Spleen (tissue), 7 donors: ENCODE results near the gene DDRGK1.

Source experiments
- POLR2A ChIP-seq, 3 donors: fragments of 450-650 bp; IDR thresholded peaks; one replicate each; pipeline ENCODE4 v1.5.1; 2017; ENCODE audit warnings: antibody characterized with exemption in 3 of 3, mild to moderate bottlenecking in 1 of 3
- TF ChIP-seq, protein P1 (sequence below), 11 experiments: fragments of 200-600 bp in 7 of 11; fragments of 450-650 bp in 4 of 11; sonication (generic) in 4 of 11; IDR thresholded peaks in 8 of 11; conservative IDR thresholded peaks in 3 of 11; 1 replicate in 7 of 11; 2 replicates in 4 of 11; pipeline versions ENCODE4 v1.4.0 to v1.8.0; 2016 to 2021; ENCODE audit warnings: antibody characterized with exemption in 11 of 11, inconsistent platforms in 4 of 11, mild to moderate bottlenecking in 1 of 11
- donor health status: DM: no; HTN: no; CAD: no; lungs with moderate emphysema.
- donor health status: DM: no; HTN: no; CAD: no.
- donor health status: DM: no; HTN: no; CAD: no.

DNA sequence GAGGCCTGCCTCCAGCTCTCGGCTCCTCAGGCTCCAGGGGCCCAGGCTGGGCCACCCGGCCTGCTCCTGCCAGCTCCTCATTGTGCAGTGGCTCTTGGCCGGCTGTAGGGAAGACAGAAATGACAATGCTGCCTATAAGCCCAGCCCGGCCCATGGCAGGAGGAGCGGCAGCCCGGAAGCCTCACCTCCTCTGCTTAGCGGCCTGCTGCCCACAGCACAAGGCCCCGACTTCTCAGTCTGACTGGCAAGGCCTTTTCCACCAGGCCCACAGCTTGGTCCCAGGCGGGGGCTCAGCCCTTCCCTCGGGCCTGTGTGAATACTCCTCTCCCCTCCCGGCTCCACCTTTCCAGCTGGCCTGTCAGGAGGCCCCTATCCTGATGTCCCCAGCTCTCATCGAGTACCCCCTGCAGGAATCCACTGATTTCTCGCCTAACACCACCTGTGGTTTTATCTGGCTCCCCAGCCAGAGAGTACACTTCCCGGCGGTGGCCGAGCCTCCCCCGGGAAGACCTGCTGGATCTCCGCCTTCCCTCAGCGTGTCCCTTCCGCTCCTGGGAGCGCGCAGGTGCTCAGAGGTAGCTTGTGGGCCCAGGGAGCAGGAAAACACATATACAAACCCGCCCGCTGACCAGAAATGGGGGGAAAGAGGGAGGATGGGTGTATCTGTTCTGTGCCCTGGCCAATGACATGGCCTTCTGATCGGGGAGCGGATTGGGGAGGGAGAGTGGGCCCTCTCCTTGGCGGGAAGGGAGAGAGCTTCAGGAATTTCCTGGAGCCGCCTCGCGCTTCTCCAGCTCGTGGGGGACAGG is 963 bp downstream of the DDRGK1 start:
- TF ChIP-seq, protein P1, sequence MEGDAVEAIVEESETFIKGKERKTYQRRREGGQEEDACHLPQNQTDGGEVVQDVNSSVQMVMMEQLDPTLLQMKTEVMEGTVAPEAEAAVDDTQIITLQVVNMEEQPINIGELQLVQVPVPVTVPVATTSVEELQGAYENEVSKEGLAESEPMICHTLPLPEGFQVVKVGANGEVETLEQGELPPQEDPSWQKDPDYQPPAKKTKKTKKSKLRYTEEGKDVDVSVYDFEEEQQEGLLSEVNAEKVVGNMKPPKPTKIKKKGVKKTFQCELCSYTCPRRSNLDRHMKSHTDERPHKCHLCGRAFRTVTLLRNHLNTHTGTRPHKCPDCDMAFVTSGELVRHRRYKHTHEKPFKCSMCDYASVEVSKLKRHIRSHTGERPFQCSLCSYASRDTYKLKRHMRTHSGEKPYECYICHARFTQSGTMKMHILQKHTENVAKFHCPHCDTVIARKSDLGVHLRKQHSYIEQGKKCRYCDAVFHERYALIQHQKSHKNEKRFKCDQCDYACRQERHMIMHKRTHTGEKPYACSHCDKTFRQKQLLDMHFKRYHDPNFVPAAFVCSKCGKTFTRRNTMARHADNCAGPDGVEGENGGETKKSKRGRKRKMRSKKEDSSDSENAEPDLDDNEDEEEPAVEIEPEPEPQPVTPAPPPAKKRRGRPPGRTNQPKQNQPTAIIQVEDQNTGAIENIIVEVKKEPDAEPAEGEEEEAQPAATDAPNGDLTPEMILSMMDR (IDR thresholded peaks at IDR 0.05 in 8 of 11, conservative IDR thresholded peaks at IDR 0.05 in 3 of 11), result no peak
- no peak for TF ChIP-seq POLR2A (IDR thresholded peaks at IDR 0.05)
